Measurements from ENCODE around the gene LGALS1.

DNA sequence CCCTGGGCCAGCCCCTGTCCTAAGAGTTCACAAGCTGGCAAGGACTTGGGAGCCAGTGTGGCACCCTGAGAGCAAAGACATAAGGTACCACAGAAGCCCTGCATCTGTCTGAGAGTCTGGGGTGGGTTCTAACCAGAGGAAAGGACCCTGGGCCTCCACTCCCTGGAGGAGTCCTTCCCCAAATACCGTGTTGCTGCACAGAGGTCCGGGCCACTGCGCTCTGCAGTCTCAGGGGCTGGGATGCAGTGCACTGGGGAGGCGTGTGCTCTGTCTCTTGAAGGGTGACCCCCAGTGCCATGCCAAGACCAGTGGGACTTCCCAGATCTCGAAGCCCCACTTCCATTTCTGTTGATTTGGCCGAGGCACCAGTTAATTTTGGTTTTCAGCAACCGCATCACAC lies 40.3 kb upstream of the LGALS1 start:
- no peak for TF ChIP-seq HNF4G (IDR thresholded peaks at IDR 0.05)
- TF ChIP-seq, protein P1, sequence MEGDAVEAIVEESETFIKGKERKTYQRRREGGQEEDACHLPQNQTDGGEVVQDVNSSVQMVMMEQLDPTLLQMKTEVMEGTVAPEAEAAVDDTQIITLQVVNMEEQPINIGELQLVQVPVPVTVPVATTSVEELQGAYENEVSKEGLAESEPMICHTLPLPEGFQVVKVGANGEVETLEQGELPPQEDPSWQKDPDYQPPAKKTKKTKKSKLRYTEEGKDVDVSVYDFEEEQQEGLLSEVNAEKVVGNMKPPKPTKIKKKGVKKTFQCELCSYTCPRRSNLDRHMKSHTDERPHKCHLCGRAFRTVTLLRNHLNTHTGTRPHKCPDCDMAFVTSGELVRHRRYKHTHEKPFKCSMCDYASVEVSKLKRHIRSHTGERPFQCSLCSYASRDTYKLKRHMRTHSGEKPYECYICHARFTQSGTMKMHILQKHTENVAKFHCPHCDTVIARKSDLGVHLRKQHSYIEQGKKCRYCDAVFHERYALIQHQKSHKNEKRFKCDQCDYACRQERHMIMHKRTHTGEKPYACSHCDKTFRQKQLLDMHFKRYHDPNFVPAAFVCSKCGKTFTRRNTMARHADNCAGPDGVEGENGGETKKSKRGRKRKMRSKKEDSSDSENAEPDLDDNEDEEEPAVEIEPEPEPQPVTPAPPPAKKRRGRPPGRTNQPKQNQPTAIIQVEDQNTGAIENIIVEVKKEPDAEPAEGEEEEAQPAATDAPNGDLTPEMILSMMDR (IDR thresholded peaks at IDR 0.05; ENCODE audit: low read depth, low read length, missing input control), result no peak
- TF ChIP-seq, protein P2, sequence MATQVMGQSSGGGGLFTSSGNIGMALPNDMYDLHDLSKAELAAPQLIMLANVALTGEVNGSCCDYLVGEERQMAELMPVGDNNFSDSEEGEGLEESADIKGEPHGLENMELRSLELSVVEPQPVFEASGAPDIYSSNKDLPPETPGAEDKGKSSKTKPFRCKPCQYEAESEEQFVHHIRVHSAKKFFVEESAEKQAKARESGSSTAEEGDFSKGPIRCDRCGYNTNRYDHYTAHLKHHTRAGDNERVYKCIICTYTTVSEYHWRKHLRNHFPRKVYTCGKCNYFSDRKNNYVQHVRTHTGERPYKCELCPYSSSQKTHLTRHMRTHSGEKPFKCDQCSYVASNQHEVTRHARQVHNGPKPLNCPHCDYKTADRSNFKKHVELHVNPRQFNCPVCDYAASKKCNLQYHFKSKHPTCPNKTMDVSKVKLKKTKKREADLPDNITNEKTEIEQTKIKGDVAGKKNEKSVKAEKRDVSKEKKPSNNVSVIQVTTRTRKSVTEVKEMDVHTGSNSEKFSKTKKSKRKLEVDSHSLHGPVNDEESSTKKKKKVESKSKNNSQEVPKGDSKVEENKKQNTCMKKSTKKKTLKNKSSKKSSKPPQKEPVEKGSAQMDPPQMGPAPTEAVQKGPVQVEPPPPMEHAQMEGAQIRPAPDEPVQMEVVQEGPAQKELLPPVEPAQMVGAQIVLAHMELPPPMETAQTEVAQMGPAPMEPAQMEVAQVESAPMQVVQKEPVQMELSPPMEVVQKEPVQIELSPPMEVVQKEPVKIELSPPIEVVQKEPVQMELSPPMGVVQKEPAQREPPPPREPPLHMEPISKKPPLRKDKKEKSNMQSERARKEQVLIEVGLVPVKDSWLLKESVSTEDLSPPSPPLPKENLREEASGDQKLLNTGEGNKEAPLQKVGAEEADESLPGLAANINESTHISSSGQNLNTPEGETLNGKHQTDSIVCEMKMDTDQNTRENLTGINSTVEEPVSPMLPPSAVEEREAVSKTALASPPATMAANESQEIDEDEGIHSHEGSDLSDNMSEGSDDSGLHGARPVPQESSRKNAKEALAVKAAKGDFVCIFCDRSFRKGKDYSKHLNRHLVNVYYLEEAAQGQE (IDR thresholded peaks at IDR 0.05), result no peak
